GM21723 (cell line): ENCODE results near the gene CDC42BPA.

Source experiments
- ATAC-seq: cut with Tn5 transposase; IDR thresholded peaks from one replicate; pipeline ENCODE4 v1.9.1; 2021; ENCODE audit warnings: mild to moderate bottlenecking, moderate library complexity; ENCODE audit not compliant: unreplicated experiment

CDC42BPA gene

GRCh38 chr1:226951286-226952117 lies 366.8 kb downstream of the CDC42BPA start:
- no peak for ATAC-seq

- no peak for ATAC-seq
These were observed 367.4 kb downstream of the CDC42BPA start for GRCh38 chr1:226950871-226951270.

GRCh38 chr1:226950316-226950715 lies 368.0 kb downstream of the CDC42BPA start:
- no peak for ATAC-seq

- ATAC-seq: no peak
These were observed 368.9 kb downstream of the CDC42BPA start for GRCh38 chr1:226949401-226949800.

- ATAC-seq: no peak
These were observed 369.3 kb downstream of the CDC42BPA start for GRCh38 chr1:226948996-226949395.

- ATAC-seq: no peak
These were observed 369.8 kb downstream of the CDC42BPA start for GRCh38 chr1:226948480-226948879.

- no peak for ATAC-seq
These were observed 370.2 kb downstream of the CDC42BPA start for GRCh38 chr1:226948051-226948450.

GRCh38 chr1:226946841-226947240 lies 371.5 kb downstream of the CDC42BPA start:
- ATAC-seq: no peak

GRCh38 chr1:226946285-226946684 lies 372.0 kb downstream of the CDC42BPA start:
- ATAC-seq: no peak

GRCh38 chr1:226945858-226946245 lies 372.4 kb downstream of the CDC42BPA start:
- ATAC-seq: no peak

- ATAC-seq: no peak
These were observed 373.0 kb downstream of the CDC42BPA start for GRCh38 chr1:226945106-226945857.

- ATAC-seq: no peak
These were observed 374.4 kb downstream of the CDC42BPA start for GRCh38 chr1:226943927-226944326.

- no peak for ATAC-seq
These were observed 375.1 kb downstream of the CDC42BPA start for GRCh38 chr1:226943156-226943555.

GRCh38 chr1:226942392-226942791 lies 375.9 kb downstream of the CDC42BPA start:
- no peak for ATAC-seq

- no peak for ATAC-seq
These were observed 377.6 kb downstream of the CDC42BPA start for GRCh38 chr1:226940806-226941067.

GRCh38 chr1:226940029-226940805 lies 378.1 kb downstream of the CDC42BPA start, which contains the start of gene COQ8A:
TSS of gene COQ8A (plus strand) at chr1:226940294. CDS start at chr1:226961386, 21,092 bp downstream.
- peak; percentile 97 for ATAC-seq
